HS-5 (cell line): Measurements from ENCODE around the gene RNF227.
"Not testable (repeated sequence)": the region's sequence is repeated elsewhere in the genome, so short reads cannot be mapped to it uniquely, and the experiment has no call there.

ENCODE experiments used
- DNase-seq: peaks from one replicate; pipeline ENCODE4 v3.0.0-alpha.2; 2012; ENCODE audit warnings: low read depth

Gene RNF227

GRCh38 chr17:7864384-7864783 is 51.7 kb downstream of the RNF227 start:
- DNase-seq: not testable (repeated sequence)
